GM08714 (cell line): ENCODE data around the gene WAS.
"Not testable (repeated sequence)": the region's sequence is repeated elsewhere in the genome, so short reads cannot be mapped to it uniquely, and the experiment has no call there.

Experiments
- H3K4me3 ChIP-seq: fragments of 200-500 bp; sonication (Bioruptor generic); 2 replicates; pipeline ENCODE4 v1.5.1; 2014; ENCODE audit warnings: mild to moderate bottlenecking, low read length, inconsistent platforms
- ZNF274 ChIP-seq: IDR thresholded peaks from 2 replicates; pipeline ENCODE4 v1.6.1; 2012; ENCODE audit warnings: mild to moderate bottlenecking, low read depth, low read length

The WAS gene

GRCh38 chrX:48676106-48676892, 7.3 kb upstream of the WAS start:
- peak overlapping the region; percentile 87 for H3K4me3 ChIP-seq
- no peak for TF ChIP-seq ZNF274

GRCh38 chrX:48676893-48677270, 6.7 kb upstream of the WAS start:
- TF ChIP-seq ZNF274: no peak

GRCh38 chrX:48677516-48677915, 6.1 kb upstream of the WAS start:
- TF ChIP-seq ZNF274: no peak
- peak overlapping the region; percentile 75; the same call in 1 of the 2 replicates for H3K4me3 ChIP-seq

More at GRCh38 chrX:48676893-48677270, 6.7 kb upstream of the WAS start:
- peak overlapping the region; percentile 75 for H3K4me3 ChIP-seq

DNA sequence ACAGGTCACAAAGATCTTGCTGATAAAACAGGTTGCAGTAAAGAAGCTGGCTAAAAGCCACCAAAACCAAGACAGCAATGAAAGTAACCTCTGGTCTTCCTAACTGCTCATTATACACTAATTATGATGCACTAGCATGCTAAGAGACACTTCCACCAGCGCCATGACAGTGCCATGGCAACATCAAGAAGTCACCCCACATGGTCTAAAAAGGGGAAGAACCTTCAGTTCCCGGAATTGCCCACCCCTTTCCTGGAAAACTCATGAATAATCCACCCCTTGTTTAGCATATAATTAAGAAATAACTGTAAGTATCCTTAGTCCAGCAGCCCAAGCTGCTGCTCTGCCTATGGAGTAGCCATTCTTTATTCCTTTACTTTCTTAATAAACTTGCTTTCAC, 3.1 kb upstream of the WAS start:
- H3K4me3 ChIP-seq: not testable (repeated sequence)

- H3K4me3 ChIP-seq: not testable (repeated sequence)
Measured at GRCh38 chrX:48680925-48681324, 2.7 kb upstream of the WAS start.

DNA sequence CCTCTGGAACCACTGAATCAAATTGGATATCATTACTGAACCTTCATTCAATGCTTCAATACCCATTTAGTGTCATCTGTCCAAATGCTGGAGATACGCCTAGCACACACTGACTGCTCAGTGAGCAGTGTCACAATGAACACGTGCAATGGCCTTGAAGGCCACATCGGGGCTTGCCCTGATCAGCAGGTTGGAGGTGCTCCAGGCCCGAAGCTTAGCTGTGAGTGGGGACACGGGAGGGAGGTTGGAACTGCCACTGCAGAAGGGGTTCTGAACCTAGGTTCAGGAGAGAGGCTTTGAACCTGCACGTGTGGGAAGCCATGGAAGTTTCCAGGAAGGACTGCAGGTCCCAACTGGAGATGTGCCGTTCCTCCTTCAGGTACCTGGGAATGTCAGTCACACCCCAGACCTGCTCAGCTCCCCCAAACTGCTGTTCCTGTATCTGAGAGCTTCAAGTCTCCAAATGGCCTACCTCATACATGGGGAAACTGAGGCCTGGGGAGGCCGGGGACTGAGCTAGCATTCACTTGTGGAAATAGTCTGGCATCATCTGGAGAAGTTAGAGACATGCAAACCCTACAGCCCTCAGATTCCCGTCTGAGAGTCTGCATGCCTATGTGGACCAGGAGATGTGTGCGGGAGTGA, 1.9 kb upstream of the WAS start:
- H3K4me3 ChIP-seq: no peak overlapping the region
- no peak for TF ChIP-seq ZNF274

DNA sequence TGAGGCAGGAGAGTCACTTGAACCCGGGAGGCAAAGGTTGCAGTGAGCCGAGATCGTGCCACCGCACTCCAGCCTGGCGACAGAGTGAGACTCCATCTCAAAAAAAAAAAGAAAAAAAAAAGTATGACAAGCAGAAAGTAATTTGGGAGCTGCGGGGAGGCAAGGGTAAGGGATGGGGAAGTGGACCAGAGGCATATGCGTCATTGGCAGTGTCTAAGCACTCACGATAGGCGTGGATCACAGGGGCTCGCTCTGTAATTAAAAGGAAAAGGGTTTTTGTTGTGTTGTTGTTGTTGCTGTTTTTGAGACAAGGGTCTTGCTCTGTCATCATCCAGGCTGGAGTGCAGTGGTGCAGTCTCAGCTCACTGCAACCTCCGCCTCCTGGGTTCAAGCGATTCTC, 804 bp upstream of the WAS start:
- not testable (repeated sequence) for H3K4me3 ChIP-seq

DNA sequence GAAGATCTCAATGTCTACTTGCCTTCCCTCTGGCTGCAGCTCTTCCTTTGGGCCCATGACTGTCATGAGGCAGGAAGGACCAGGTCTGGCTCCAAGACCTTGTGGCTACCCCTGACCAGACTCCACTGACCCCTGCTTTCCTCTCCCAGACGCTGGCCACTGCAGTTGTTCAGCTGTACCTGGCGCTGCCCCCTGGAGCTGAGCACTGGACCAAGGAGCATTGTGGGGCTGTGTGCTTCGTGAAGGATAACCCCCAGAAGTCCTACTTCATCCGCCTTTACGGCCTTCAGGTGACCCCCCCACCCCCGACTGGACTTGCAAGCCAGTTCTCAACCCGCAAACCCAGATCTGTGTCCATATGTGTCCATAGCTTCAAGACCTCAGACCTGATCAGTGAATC, 535 bp downstream of the WAS start:
- peak overlapping the region; percentile 68; the same call in 1 of the 2 replicates for H3K4me3 ChIP-seq
- no peak for TF ChIP-seq ZNF274

DNA sequence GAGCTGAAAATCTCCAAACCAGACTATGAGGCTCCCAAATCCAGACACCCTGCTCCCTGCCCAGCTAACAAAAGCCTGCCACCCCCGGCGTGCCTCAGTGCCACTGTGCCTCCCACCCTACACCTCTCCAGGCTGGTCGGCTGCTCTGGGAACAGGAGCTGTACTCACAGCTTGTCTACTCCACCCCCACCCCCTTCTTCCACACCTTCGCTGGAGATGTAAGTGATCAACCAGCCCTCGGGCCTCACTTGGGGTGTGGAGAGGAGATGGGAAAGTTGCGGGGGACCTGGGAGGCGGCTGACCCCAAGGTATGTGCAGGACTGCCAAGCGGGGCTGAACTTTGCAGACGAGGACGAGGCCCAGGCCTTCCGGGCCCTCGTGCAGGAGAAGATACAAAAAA, 1.8 kb downstream of the WAS start:
- no peak overlapping the region for H3K4me3 ChIP-seq
- no peak for TF ChIP-seq ZNF274

DNA sequence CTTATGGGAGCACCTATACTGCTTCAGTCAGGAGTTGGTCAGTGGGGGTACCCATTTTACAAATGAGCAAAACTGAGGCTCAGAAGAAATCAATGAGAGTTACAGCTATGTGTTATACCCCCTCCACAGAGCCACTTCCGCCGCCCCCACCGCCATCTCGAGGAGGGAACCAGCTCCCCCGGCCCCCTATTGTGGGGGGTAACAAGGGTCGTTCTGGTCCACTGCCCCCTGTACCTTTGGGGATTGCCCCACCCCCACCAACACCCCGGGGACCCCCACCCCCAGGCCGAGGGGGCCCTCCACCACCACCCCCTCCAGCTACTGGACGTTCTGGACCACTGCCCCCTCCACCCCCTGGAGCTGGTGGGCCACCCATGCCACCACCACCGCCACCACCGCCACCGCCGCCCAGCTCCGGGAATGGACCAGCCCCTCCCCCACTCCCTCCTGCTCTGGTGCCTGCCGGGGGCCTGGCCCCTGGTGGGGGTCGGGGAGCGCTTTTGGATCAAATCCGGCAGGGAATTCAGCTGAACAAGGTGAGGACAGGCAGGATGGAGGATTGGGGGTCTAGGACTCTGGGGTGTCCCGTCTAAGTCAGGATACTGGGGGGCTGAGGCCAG, 5.0 kb downstream of the WAS start:
- no peak for TF ChIP-seq ZNF274
- H3K4me3 ChIP-seq: no peak overlapping the region

DNA sequence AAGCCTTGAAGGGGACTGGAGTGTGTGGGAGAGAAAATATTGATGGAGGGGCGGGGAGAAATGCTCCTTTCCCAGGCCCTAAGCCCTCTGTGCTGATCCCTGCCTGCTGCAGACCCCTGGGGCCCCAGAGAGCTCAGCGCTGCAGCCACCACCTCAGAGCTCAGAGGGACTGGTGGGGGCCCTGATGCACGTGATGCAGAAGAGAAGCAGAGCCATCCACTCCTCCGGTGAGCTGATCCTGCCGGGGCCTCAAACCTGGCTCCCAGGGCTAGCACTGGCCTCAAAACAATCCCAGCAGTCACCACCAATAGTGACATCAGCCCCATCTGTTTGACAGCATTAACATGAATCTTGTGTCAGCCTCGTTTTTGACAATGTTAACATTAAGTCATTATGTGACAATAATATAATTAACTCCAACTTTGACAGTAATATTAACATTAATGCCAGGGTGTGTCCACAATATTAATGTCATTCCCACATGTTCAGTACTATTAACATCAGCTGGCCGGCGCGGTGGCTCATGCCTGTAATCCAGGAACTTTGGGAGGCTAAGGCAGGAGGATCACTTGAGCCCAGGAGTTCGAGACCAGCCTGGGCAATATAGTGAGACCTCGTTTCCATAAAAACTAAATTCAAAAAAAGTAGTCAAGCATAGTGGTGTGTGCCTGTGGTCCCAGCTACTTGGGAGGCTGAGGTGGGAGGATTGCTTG, 5.8 kb downstream of the WAS start:
- no peak overlapping the region for H3K4me3 ChIP-seq
- no peak for TF ChIP-seq ZNF274

GRCh38 chrX:48691746-48692145, 8.1 kb downstream of the WAS start:
- not testable (repeated sequence) for H3K4me3 ChIP-seq

DNA sequence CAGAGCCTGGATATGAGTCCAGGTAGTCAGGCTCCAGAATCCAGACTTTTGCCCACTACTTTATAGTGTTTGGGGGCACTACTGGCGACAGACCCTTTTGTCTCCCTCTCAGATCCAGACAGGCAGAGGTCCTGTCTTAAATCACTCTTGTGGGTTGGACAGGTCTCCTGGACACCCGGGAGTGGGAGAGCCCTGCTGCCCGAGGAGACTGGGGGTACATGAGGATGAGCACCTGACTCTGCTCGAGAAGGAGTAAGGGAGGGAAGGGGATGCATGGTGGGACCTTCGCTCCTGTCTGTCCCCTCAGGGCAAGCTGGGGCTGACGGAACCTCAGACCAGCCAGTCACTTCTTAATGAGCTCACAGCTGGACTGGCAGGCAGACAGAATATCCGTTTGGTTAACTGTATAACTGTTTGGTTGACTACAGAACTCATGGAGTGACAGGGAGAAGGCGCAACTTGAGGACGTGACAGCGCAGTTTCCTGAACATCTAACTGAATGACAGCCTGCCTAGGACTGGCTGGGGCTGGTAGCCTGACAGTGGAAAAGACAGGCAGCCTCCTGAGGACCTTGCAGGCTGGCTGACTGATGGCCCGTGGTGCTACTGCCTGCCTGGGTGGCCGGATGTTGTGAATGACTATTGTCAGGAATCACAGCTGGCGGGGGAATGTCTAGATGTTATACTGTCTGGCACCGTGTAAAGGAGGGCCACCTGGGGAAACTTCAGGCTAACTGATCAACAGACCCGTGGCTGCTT, 11.4 kb downstream of the WAS start:
- TF ChIP-seq ZNF274: no peak
- no peak overlapping the region for H3K4me3 ChIP-seq

- no peak for TF ChIP-seq ZNF274
Measured at GRCh38 chrX:48695534-48695896, 11.9 kb downstream of the WAS start.

GRCh38 chrX:48695925-48696300, 12.3 kb downstream of the WAS start:
- TF ChIP-seq ZNF274: no peak
- H3K4me3 ChIP-seq: peak overlapping the region; percentile 54; the same call in 1 of the 2 replicates

More at GRCh38 chrX:48695534-48695896, 11.9 kb downstream of the WAS start:
- H3K4me3 ChIP-seq: peak overlapping the region; percentile 54; the same call in 1 of the 2 replicates
